ENCODE results near the gene ST8SIA5. TPM values are rescaled to one million over a fixed set of nuclear protein-coding genes. Genes with fewer than 3 reads are reported as not detected.

The ST8SIA5 gene
- total RNA-seq, 1 donor: under 0.01 TPM

- H3K79me2 ChIP-seq (ENCODE audit: insufficient read depth, low read length): no peaks in the 10 kb centered on the region
- no peak overlapping the region for H2AFZ ChIP-seq (ENCODE audit: low read length)
- H3K27me3 ChIP-seq (ENCODE audit: insufficient read depth, low read length): no peaks in the 10 kb centered on the region
- no peaks in the 10 kb centered on the region for H3K4me1 ChIP-seq (ENCODE audit: insufficient read depth, low read length)
- H3K27ac ChIP-seq (ENCODE audit: low read depth, low read length): no peak overlapping the region
- no peaks in the 10 kb centered on the region for H3K9me3 ChIP-seq (ENCODE audit: low read depth, low read length)
- H4K20me1 ChIP-seq (ENCODE audit: insufficient read depth, low read length): no peaks in the 10 kb centered on the region
- H3K4me2 ChIP-seq (ENCODE audit: insufficient read depth, low read length): no peak overlapping the region
- no peak overlapping the region for H3K4me3 ChIP-seq (ENCODE audit: insufficient read depth, low read length)
- no peak for DNase-seq (ENCODE audit: insufficient read length, low spot score, missing footprints)
- no peak for TF ChIP-seq CTCF (IDR thresholded peaks at IDR 0.05; ENCODE audit: extremely low read depth, low read depth, low read length)
- no peaks in the 10 kb centered on the region for H3K36me3 ChIP-seq (ENCODE audit: insufficient read depth, low read length)
These were observed 52.7 kb downstream of the ST8SIA5 start for GRCh38 chr18:46704189-46704588.

GRCh38 chr18:46702471-46702870, 54.4 kb downstream of the ST8SIA5 start:
- Histone ChIP-seq H3K9me3 (ENCODE audit: low read depth, low read length) (no peaks in the 10 kb centered on the region), H3K27ac (ENCODE audit: low read depth, low read length) (no peak overlapping the region), H3K36me3 (ENCODE audit: insufficient read depth, low read length) (no peaks in the 10 kb centered on the region), H3K4me3 (ENCODE audit: insufficient read depth, low read length) (no peak overlapping the region), H3K79me2 (ENCODE audit: insufficient read depth, low read length) (no peaks in the 10 kb centered on the region), H3K4me1 (ENCODE audit: insufficient read depth, low read length) (no peaks in the 10 kb centered on the region), H2AFZ (ENCODE audit: low read length) (no peak overlapping the region), H3K27me3 (ENCODE audit: insufficient read depth, low read length) (no peaks in the 10 kb centered on the region), H4K20me1 (ENCODE audit: insufficient read depth, low read length) (no peaks in the 10 kb centered on the region), H3K4me2 (ENCODE audit: insufficient read depth, low read length) (no peak overlapping the region)
- peak; percentile 62 for DNase-seq (ENCODE audit: insufficient read length, low spot score, missing footprints)
- TF ChIP-seq CTCF (IDR thresholded peaks at IDR 0.05; ENCODE audit: extremely low read depth, low read depth, low read length): no peak

GRCh38 chr18:46700066-46700824, 56.6 kb downstream of the ST8SIA5 start:
- Histone ChIP-seq H4K20me1 (ENCODE audit: insufficient read depth, low read length) (no peaks in the 10 kb centered on the region), H3K27ac (ENCODE audit: low read depth, low read length) (no peak overlapping the region)
- DNase-seq (ENCODE audit: insufficient read length, low spot score, missing footprints): no peak

More at GRCh38 chr18:46700066-46700824, 56.6 kb downstream of the ST8SIA5 start:
- no peak overlapping the region for H3K4me3 ChIP-seq (ENCODE audit: insufficient read depth, low read length)
- H2AFZ ChIP-seq (ENCODE audit: low read length): no peak overlapping the region
- no peaks in the 10 kb centered on the region for H3K36me3 ChIP-seq (ENCODE audit: insufficient read depth, low read length)
- no peak overlapping the region for H3K4me2 ChIP-seq (ENCODE audit: insufficient read depth, low read length)
- no peak for TF ChIP-seq CTCF (IDR thresholded peaks at IDR 0.05; ENCODE audit: extremely low read depth, low read depth, low read length)
- no peaks in the 10 kb centered on the region for H3K27me3 ChIP-seq (ENCODE audit: insufficient read depth, low read length)
- no peaks in the 10 kb centered on the region for H3K79me2 ChIP-seq (ENCODE audit: insufficient read depth, low read length)
- no peaks in the 10 kb centered on the region for H3K9me3 ChIP-seq (ENCODE audit: low read depth, low read length)
- no peaks in the 10 kb centered on the region for H3K4me1 ChIP-seq (ENCODE audit: insufficient read depth, low read length)
